Astrocyte (in vitro differentiated cells and primary cell): ENCODE measurements around the gene ABCA7. TPM values are rescaled to one million over a fixed set of nuclear protein-coding genes. Genes with fewer than 3 reads are reported as not detected.

Experiments used
- DNase-seq: peaks from one replicate; pipeline ENCODE4 v3.0.0-alpha.2; 2010; ENCODE audit warnings: low read depth
- FAIRE-seq: peaks from 2 replicates; lab custom pipeline; 2011; peaks lifted over from hg19 to GRCh38; lab: Jason Lieb, UNC
- H2AFZ ChIP-seq: 2 replicates; pipeline ENCODE4 v1.6.0; 2012; ENCODE audit warnings: low read depth, low read length, inconsistent platforms
- H3K27ac ChIP-seq: 2 replicates; pipeline ENCODE4 v1.5.1; 2011; ENCODE audit warnings: low read depth, low read length, inconsistent platforms
- H3K27me3 ChIP-seq: 2 replicates; pipeline ENCODE4 v1.6.0; 2011; ENCODE audit warnings: low read length, inconsistent platforms; ENCODE audit not compliant: insufficient read depth
- H3K36me3 ChIP-seq: 2 replicates; pipeline ENCODE4 v1.5.1; 2011; ENCODE audit warnings: low read length, inconsistent platforms; ENCODE audit not compliant: insufficient read depth
- H3K4me1 ChIP-seq: 2 replicates; pipeline ENCODE4 v1.5.1; 2011; ENCODE audit warnings: low read length, inconsistent platforms; ENCODE audit not compliant: insufficient read depth
- H3K4me2 ChIP-seq: 2 replicates; pipeline ENCODE4 v1.6.0; 2012; ENCODE audit warnings: low read length, inconsistent platforms
- H3K4me3 ChIP-seq: 2 replicates; pipeline ENCODE4 v1.5.1; 2011; ENCODE audit warnings: low read depth, mild to moderate bottlenecking, low read length, inconsistent platforms; ENCODE audit not compliant: insufficient read depth
- H3K79me2 ChIP-seq: 2 replicates; pipeline ENCODE4 v1.6.0; 2012; ENCODE audit warnings: mild to moderate bottlenecking, low read length, inconsistent platforms; ENCODE audit not compliant: insufficient read depth
- H3K9ac ChIP-seq: 2 replicates; pipeline ENCODE4 v1.6.0; 2012; ENCODE audit warnings: mild to moderate bottlenecking, low read length, inconsistent platforms
- H3K9me3 ChIP-seq: 2 replicates; pipeline ENCODE4 v1.5.1; 2012; ENCODE audit warnings: low read depth, mild to moderate bottlenecking, low read length, inconsistent platforms; ENCODE audit not compliant: insufficient read depth
- H4K20me1 ChIP-seq: 2 replicates; pipeline ENCODE4 v1.6.0; 2012; ENCODE audit warnings: low read length, inconsistent platforms; ENCODE audit not compliant: insufficient read depth
- H3K27ac Mint-ChIP-seq: one replicate; pipeline ENCODE4 v1.8.0; 2021; ENCODE audit warnings: mild to moderate bottlenecking, mixed read lengths; ENCODE audit not compliant: unreplicated experiment
- H3K27me3 Mint-ChIP-seq: one replicate; pipeline ENCODE4 v1.8.0; 2021; ENCODE audit warnings: low read depth, mixed read lengths; ENCODE audit not compliant: unreplicated experiment
- H3K36me3 Mint-ChIP-seq: one replicate; pipeline ENCODE4 v1.8.0; 2021; ENCODE audit warnings: low read depth, mixed read lengths; ENCODE audit not compliant: unreplicated experiment
- H3K4me1 Mint-ChIP-seq: one replicate; pipeline ENCODE4 v1.8.0; 2021; ENCODE audit warnings: low read depth, mixed read lengths; ENCODE audit not compliant: unreplicated experiment
- H3K4me3 Mint-ChIP-seq: one replicate; pipeline ENCODE4 v1.8.0; 2021; ENCODE audit warnings: mild to moderate bottlenecking, moderate library complexity, mixed read lengths; ENCODE audit not compliant: unreplicated experiment
- H3K9me3 Mint-ChIP-seq: one replicate; pipeline ENCODE4 v1.8.0; 2021; ENCODE audit warnings: mild to moderate bottlenecking, mixed read lengths; ENCODE audit not compliant: unreplicated experiment
- EZH2 ChIP-seq: IDR thresholded peaks from 2 replicates; pipeline ENCODE4 v1.6.1; 2012; ENCODE audit warnings: mild to moderate bottlenecking, low read length, inconsistent platforms; ENCODE audit not compliant: insufficient read depth
- total RNA-seq: library from RNA; stranded (reverse); gene quantifications from 2 replicates; pipeline ENCODE4 v1.2.1, GENCODE V29; 2021
- TF ChIP-seq, protein P1 (sequence below): IDR thresholded peaks from 2 replicates; pipeline ENCODE4 v1.5.1; 2011; ENCODE audit warnings: low read depth, mild to moderate bottlenecking, inconsistent platforms, low read length, moderate library complexity; ENCODE audit not compliant: insufficient read depth

The ABCA7 gene
- total RNA-seq, 1 donor from 2014 or later = 18.4 TPM

DNA sequence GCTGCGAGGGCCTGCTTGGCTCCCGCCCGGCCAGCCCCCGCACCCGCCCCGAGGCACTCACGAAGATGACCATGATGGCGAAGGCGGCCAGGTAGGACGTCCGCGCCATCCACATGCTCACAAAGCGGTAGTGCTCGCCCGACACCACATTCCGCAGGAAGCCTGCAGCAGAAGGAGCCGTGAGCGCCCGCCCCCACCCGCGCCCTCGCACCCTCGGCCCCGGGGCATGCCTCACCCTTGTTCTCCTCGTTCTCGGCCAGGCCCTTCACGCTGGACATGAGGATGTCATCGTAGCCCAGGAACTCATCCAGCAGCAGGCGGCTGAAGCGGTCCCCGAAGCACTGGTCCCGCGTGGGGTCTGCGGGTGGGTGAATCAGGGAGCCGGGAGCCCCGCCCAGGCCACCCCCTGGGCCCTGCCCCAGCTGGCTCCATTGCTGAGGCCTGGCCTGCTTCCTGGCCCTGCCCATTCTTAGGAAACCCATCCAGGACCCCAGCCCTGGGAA, 28.0 kb upstream of the ABCA7 start:
- Histone ChIP-seq H3K79me2 (peaks cover 41% of the 10 kb centered on the region), H4K20me1 (peaks cover 54% of the 10 kb centered on the region), H3K4me2 (no peak overlapping the region), H3K27ac (no peak overlapping the region), H3K27me3 (no peaks in the 10 kb centered on the region), H3K9me3 (no peaks in the 10 kb centered on the region), H2AFZ (no peak overlapping the region), H3K4me1 (peaks cover 12% of the 10 kb centered on the region), H3K4me3 (no peak overlapping the region), H3K9ac (no peak overlapping the region), H3K36me3 (no peaks in the 10 kb centered on the region)
- Mint-ChIP-seq H3K9me3 (no peaks in the 10 kb centered on the region), H3K4me3 (no peak overlapping the region), H3K27me3 (no peaks in the 10 kb centered on the region), H3K36me3 (no peaks in the 10 kb centered on the region), H3K27ac (no peak overlapping the region), H3K4me1 (peaks cover 11% of the 10 kb centered on the region)
- TF ChIP-seq EZH2 = no peak
- TF ChIP-seq, protein P1, sequence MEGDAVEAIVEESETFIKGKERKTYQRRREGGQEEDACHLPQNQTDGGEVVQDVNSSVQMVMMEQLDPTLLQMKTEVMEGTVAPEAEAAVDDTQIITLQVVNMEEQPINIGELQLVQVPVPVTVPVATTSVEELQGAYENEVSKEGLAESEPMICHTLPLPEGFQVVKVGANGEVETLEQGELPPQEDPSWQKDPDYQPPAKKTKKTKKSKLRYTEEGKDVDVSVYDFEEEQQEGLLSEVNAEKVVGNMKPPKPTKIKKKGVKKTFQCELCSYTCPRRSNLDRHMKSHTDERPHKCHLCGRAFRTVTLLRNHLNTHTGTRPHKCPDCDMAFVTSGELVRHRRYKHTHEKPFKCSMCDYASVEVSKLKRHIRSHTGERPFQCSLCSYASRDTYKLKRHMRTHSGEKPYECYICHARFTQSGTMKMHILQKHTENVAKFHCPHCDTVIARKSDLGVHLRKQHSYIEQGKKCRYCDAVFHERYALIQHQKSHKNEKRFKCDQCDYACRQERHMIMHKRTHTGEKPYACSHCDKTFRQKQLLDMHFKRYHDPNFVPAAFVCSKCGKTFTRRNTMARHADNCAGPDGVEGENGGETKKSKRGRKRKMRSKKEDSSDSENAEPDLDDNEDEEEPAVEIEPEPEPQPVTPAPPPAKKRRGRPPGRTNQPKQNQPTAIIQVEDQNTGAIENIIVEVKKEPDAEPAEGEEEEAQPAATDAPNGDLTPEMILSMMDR = no peak
- FAIRE-seq = no peak
- DNase-seq = no peak

- H3K9me3 ChIP-seq = no peaks in the 10 kb centered on the region
- no peak overlapping the region for H3K27ac ChIP-seq
- H3K4me1 Mint-ChIP-seq = peaks cover 16% of the 10 kb centered on the region
- H3K4me3 Mint-ChIP-seq = no peak overlapping the region
- no peaks in the 10 kb centered on the region for H3K27me3 Mint-ChIP-seq
- no peak overlapping the region for H3K4me3 ChIP-seq
- DNase-seq (no peak), FAIRE-seq (no peak)
- H3K79me2 ChIP-seq = peaks cover 46% of the 10 kb centered on the region
- H4K20me1 ChIP-seq = peaks cover 56% of the 10 kb centered on the region
- H3K27me3 ChIP-seq = no peaks in the 10 kb centered on the region
- TF ChIP-seq, protein P1 = no peak
- no peak for TF ChIP-seq EZH2
- no peak overlapping the region for H3K9ac ChIP-seq
- H2AFZ ChIP-seq = no peak overlapping the region
- no peak overlapping the region for H3K4me2 ChIP-seq
- no peaks in the 10 kb centered on the region for H3K36me3 Mint-ChIP-seq
- no peaks in the 10 kb centered on the region for H3K9me3 Mint-ChIP-seq
- H3K36me3 ChIP-seq = no peaks in the 10 kb centered on the region
- H3K4me1 ChIP-seq = peaks cover 16% of the 10 kb centered on the region
- H3K27ac Mint-ChIP-seq = no peak overlapping the region
These were observed 27.6 kb upstream of the ABCA7 start for GRCh38 chr19:1012334-1012733.

DNA sequence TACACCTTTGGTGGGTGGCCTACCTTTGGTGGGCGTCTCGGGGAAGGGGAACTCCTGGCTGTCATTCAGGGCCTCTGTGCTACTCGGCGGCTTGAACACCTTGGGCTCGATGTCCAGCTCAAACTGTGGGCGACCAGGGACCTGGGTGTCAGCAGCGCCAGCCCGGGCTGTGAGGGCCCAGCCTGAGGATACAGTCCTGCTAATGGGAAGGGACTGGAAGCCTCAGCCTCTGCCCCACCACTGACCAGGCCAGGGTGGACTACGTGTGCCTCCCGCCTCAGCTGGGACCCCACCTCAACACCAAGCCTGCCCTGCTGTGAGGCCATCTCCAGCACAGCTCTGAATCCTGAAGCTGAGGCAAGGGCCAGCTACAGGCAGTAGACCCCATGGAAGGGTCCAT, 26.7 kb upstream of the ABCA7 start:
- Mint-ChIP-seq H3K4me1 (peaks cover 19% of the 10 kb centered on the region), H3K9me3 (no peaks in the 10 kb centered on the region), H3K4me3 (no peak overlapping the region), H3K27me3 (no peaks in the 10 kb centered on the region), H3K27ac (no peak overlapping the region), H3K36me3 (no peaks in the 10 kb centered on the region)
- Histone ChIP-seq H3K4me3 (no peak overlapping the region), H3K36me3 (no peaks in the 10 kb centered on the region), H2AFZ (no peak overlapping the region), H3K9ac (no peak overlapping the region), H3K9me3 (no peaks in the 10 kb centered on the region), H3K27ac (no peak overlapping the region), H3K27me3 (no peaks in the 10 kb centered on the region), H3K79me2 (peaks cover 55% of the 10 kb centered on the region), H4K20me1 (peaks cover 64% of the 10 kb centered on the region), H3K4me1 (peaks cover 24% of the 10 kb centered on the region), H3K4me2 (no peak overlapping the region)
- TF ChIP-seq, protein P1 = no peak
- no peak for TF ChIP-seq EZH2
- no peak for FAIRE-seq
- no peak for DNase-seq
